ENCODE measurements around the gene PRDM11. TPM values are rescaled to one million over a fixed set of nuclear protein-coding genes. Genes with fewer than 3 reads are reported as not detected.

Gene PRDM11
- total and polyA plus RNA-seq, 2 experiments from 2014 or later = 11.8 to 20.5 TPM

GRCh38 chr11:45152740-45153595 lies 6.5 kb downstream of the PRDM11 start:
- peaks cover 15% of the 10 kb centered on the region for H3K4me1 ChIP-seq (ENCODE audit: low read depth)
- no peaks in the 10 kb centered on the region for H3K9me3 ChIP-seq (ENCODE audit: low read depth)
- H3K36me3 ChIP-seq = no peaks in the 10 kb centered on the region
- H3K27me3 ChIP-seq = no peaks in the 10 kb centered on the region
- DNase-seq (ENCODE audit: low read depth in 1 of 2, low spot score in 1 of 2) = no peak
- H3K27ac ChIP-seq = no peak overlapping the region
- H3K4me3 ChIP-seq = no peak overlapping the region
- no peak for TF ChIP-seq CTCF (IDR thresholded peaks at IDR 0.05; ENCODE audit: low read depth, low read length)

GRCh38 chr11:45154276-45154675 lies 7.8 kb downstream of the PRDM11 start:
- H3K9me3 ChIP-seq (ENCODE audit: low read depth) = no peaks in the 10 kb centered on the region
- H3K27me3 ChIP-seq = no peaks in the 10 kb centered on the region
- no peak overlapping the region for H3K27ac ChIP-seq
- H3K4me1 ChIP-seq (ENCODE audit: low read depth) = peaks cover 22% of the 10 kb centered on the region
- no peak for DNase-seq (ENCODE audit: low read depth in 1 of 2, low spot score in 1 of 2)
- no peak for TF ChIP-seq CTCF (IDR thresholded peaks at IDR 0.05; ENCODE audit: low read depth, low read length)
- no peak overlapping the region for H3K4me3 ChIP-seq
- no peaks in the 10 kb centered on the region for H3K36me3 ChIP-seq

GRCh38 chr11:45155058-45155551 lies 8.7 kb downstream of the PRDM11 start:
- Histone ChIP-seq H3K4me1 (ENCODE audit: low read depth) (peaks cover 22% of the 10 kb centered on the region), H3K27me3 (no peaks in the 10 kb centered on the region), H3K4me3 (no peak overlapping the region), H3K27ac (no peak overlapping the region), H3K36me3 (no peaks in the 10 kb centered on the region), H3K9me3 (ENCODE audit: low read depth) (no peaks in the 10 kb centered on the region)
- DNase-seq (ENCODE audit: low read depth in 1 of 2, low spot score in 1 of 2) = peak in 1 of 2 donors; percentile 54
- no peak for TF ChIP-seq CTCF (IDR thresholded peaks at IDR 0.05; ENCODE audit: low read depth, low read length)

GRCh38 chr11:45155627-45156180 lies 9.3 kb downstream of the PRDM11 start:
- Histone ChIP-seq H3K4me3 (no peak overlapping the region), H3K9me3 (ENCODE audit: low read depth) (no peaks in the 10 kb centered on the region), H3K27ac (no peak overlapping the region), H3K4me1 (ENCODE audit: low read depth) (peaks cover 22% of the 10 kb centered on the region), H3K27me3 (no peaks in the 10 kb centered on the region), H3K36me3 (no peaks in the 10 kb centered on the region)
- no peak for TF ChIP-seq CTCF (IDR thresholded peaks at IDR 0.05; ENCODE audit: low read depth, low read length)
- DNase-seq (ENCODE audit: low read depth in 1 of 2, low spot score in 1 of 2) = no peak

- TF ChIP-seq CTCF (IDR thresholded peaks at IDR 0.05; ENCODE audit: low read depth, low read length) = no peak
- Histone ChIP-seq H3K27ac (no peak overlapping the region), H3K27me3 (no peaks in the 10 kb centered on the region), H3K4me1 (ENCODE audit: low read depth) (peaks cover 22% of the 10 kb centered on the region), H3K36me3 (no peaks in the 10 kb centered on the region), H3K9me3 (ENCODE audit: low read depth) (no peaks in the 10 kb centered on the region), H3K4me3 (no peak overlapping the region)
- no peak for DNase-seq (ENCODE audit: low read depth in 1 of 2, low spot score in 1 of 2)
Observed at GRCh38 chr11:45156201-45156600, 9.8 kb downstream of the PRDM11 start.

All from cardiac muscle cell (in vitro differentiated cells and primary cell).